Stimulated activated CD8-positive, alpha-beta memory T cell treated with anti-CD3 and anti-CD28 coated beads, Interleukin-4, amount 100 ng/mL, for 24 hours (primary cell): ENCODE measurements around the gene SMURF1.
"Not testable (repeated sequence)": the region's sequence is repeated elsewhere in the genome, so short reads cannot be mapped to it uniquely, and the experiment has no call there.

Experiments
- DNase-seq: peaks from one replicate; pipeline ENCODE4 v3.0.0-alpha.2; 2020; ENCODE audit warnings: low read depth

Gene SMURF1

DNA sequence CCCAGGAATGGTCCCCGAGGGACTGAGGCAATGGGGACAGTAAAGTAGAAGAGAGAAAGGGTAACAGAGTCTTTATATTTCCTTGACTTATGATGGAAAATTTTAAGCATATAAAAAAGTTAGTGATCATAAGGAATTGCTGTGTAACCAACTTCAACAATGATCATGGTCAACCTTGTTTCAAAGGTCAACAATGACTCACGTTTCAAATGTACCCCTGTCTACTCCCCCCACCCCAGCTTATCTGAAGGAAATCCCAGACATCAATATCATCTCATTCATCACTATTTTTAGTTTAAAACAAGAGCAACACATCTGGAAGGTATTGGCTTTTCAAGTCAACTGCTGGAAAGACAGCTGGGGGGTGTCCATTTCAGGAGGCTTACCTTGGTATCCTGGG lies 92.9 kb downstream of the SMURF1 start:
- DNase-seq = no peak

DNA sequence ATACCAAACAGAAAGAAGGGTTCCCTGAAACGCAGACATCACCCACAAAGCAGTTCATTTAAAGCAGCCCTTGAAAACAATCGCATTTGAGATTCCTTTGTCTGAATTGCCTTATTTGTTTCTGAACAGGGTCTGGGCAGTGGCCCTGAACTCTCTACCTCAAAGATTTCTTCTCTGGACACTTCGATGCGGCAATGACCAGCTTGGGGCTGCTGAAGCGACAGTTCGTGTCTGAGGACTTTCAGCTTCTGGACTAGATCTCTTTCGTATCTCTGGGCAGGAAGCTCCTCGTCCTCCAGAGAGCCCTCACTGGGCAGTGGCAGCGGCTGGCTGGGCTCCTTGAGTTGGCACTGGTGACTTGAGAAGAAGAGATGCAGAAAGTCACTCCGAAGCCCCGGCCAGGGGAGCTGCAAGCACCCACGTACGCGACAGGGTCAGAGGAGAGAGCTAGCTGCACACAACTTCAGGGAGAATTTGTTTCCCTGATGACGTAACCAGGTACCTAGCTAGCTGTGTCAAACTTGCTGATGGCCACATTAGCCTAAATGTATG lies 96.3 kb downstream of the SMURF1 start:
- no peak for DNase-seq

DNA sequence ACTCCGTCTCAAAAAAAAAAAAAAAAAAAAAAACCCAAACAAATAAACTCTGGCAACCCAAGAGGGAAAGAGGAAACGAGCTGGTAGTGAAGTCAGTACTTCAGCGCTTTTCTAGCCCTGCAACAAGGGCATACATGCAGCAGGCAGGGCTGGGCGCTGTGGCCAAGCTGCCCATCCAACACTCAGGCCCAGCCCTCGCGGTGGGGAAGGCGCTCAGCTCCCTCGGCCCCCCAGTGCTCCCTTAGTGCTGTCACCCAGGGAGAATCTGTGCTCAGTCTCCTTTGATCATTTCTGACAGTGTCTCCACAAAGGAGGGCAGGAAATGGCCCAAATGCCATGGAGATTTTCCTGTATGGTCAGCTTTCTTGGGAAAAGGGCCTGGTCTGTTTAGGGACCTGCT lies 97.2 kb downstream of the SMURF1 start:
- no peak for DNase-seq

DNA sequence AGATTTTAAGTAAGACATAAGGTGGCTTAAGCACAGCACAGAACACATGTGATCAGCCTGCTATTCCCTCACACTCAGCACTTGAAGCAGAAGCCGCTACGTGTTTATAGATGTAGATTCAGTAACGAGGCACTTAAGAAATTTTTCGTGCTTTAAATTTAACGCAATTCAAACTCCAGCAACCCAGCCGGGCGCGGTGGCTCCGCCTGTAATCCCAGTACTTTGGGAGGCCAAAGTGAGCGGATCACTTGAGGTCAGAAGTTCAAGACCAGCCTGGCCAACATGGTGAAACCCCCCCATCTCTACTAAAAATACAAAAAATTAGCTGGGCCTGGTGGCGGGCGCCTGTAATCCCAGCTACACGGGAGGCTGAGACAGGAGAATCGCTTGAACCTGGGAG lies 97.6 kb downstream of the SMURF1 start:
- not testable (repeated sequence) for DNase-seq

DNA sequence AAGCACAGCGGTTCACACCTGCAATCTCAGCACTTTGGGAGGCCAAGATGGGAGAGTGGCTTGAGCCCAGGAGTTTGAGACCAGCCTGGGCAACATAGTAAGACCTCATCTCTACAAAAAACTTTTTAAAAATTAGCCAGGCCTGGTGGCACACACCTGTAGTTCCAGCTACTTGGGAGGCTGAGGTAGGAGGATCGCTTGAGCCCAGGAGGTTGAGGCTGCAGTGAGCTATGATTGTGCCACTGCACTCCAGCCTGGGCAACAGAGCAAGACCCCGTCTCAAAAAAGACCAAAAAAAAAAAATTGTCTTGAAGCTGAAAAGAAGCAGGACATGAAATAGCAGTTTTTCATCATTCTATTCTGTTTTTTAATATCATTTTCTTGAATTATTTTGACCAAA lies 99.0 kb downstream of the SMURF1 start:
- DNase-seq = not testable (repeated sequence)

DNA sequence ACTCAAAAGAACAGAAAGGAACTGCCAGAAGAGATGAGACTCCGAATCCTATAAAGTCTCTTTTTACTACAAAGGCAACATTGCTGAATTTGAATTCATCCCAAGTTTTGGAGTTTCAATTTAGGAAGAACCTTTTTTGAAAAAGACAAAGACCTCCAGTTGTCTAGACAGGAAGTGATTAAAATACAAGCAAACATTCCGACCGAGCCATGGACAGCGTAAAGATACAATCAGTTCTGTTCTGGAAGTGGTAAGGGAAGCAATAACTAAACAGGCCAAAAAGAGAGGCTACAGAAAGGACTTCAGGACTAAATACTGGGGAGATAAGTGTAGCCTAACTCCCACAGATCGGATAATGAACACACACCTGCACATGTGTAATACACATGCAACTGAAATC lies 101.0 kb downstream of the SMURF1 start:
- no peak for DNase-seq

DNA sequence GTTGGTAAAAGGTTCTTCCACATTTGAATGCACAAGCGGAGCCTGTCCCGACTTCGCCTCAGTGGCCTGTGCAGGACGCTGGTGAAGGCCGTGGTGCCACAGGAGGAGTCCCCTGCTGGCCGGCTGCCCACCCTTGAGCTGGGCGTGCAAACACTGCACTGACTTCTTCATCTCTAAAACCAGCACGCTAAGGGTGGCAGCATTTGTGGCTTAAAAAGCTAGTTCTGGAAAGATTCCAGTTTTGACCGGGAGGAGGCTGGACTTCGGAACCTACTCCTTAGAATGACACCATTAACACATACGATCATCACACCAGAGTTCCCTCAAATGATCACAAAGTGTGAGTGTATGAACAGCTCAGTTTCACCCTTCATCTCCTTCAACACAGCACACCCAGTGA lies 102.4 kb downstream of the SMURF1 start:
- no peak for DNase-seq

DNA sequence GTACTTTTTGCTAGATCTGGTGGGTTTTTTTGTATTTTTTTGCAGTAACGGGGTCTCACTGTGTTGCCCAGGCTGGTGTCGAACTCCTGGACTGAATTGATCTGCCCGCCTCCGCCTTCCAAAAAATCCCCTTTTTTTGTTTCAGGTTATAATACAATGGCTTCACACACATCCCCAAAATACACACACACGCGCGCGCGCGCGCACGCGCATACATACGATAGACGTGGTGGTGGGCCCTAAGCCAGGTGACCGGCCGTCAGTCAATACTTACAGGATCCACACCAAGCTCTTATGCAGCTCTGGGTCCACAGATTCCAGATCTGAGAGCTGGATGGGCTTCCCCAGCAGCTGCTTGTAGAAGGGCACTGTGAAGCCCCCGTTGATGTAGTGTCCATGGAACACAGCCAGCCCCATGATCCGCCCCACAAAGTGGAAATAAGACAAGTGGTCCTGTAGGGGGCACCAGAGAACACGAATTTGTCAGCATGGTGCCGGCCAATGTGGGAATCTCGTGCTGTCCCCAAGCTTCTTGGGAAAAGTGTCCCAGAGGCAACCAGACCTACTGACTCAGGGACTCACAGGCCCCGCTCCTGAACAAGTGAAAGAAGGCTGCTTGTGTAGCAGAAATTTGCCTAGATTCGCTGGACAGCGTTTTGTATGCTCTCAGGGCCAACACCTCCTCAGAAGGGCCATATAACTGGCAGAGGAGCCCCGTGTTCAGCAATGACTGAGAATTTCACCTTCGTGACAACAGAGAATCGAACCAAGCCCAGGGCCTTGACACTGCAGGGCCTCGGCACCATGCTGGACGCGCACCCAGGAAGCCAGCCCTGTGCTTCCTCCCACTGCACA lies 103.6 kb downstream of the SMURF1 start:
- peak; percentile 35 for DNase-seq

DNA sequence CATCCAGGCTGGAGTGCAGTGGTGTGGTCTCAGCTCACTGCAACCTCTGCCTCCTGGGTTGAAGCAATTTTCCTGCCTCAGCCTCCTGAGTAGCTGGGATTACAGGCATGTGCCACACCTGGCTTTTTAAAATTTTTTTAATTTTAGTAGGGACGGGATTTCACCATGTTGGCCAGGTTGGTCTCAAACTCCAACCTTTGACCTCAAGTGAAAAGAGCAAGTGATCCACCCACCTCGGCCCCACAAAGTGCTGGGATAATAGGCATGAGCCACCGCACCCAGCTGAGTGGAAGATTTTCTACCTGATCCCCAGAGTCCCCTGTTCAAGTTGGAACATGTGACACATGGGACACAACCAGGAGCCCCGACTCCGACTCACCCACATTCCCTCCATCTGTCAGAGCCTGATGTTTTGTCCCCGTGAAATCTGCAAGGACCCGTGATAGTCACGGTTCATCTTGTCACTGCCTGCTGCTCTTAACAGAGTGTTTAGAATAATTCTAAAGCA lies 104.5 kb downstream of the SMURF1 start:
- no peak for DNase-seq

DNA sequence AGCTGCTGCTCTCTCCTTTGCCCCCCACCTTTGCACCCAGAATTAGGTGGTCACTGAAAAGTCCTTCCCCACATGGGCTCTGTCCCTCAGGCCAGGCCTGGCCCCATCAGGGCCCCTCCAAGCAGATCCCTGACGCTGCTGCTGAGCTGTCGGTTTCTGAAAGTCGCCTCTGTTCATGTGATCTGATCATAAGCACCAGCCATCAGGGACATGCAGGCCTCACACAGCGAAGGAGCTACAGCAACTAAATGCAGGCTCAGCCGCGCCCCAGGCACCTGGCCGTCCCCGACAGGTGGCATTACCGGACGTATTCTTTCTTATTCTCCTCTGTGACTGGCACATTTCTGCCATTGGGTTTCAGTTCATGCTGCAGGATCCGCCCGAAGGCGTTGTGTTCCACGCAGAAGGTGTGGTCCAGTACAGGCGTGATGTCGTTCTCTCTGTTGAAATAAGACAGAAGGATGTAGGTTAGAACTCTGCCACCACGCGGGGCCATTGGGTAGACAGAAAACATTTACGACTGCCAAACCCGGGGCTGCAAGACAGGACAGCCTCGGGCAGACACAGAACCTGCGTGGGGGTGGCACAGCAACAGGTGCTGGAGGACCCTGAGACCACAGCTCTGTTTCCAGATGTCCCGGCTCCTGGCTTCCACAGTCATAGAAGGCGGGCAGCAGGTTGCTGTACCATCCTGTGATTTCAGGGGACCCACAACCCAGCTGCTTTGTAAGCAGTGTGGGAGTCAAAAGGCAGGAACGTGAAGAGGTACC lies 105.6 kb downstream of the SMURF1 start:
- DNase-seq = no peak

DNA sequence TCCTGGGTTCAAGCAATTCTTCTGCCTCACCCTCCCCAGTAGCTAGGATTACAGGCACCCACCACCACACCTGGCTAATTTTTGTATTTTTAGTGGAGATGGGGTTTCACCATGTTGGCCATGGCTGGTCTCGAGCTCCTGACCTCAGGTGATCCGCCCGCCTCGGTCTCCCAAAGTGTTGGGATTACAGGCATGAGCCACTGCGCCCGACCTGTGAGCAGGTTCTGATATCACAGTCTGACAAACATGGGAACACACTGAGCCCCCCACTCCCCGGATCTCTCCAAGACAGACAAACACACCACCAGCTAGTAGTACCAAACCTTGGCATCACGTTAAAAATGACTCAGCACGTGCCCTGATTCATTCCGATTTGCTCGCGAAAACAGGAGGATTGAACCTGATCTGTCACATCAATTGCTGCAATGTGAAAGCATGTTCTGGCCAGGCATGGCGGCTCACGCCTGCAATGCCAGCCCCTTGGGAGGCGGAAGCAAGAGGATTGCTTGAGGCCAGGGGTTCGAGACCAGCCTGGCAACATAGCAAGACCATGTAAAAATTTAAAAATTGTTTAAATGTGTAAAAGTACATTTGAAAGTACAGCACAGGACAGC lies 106.5 kb downstream of the SMURF1 start:
- no peak for DNase-seq

DNA sequence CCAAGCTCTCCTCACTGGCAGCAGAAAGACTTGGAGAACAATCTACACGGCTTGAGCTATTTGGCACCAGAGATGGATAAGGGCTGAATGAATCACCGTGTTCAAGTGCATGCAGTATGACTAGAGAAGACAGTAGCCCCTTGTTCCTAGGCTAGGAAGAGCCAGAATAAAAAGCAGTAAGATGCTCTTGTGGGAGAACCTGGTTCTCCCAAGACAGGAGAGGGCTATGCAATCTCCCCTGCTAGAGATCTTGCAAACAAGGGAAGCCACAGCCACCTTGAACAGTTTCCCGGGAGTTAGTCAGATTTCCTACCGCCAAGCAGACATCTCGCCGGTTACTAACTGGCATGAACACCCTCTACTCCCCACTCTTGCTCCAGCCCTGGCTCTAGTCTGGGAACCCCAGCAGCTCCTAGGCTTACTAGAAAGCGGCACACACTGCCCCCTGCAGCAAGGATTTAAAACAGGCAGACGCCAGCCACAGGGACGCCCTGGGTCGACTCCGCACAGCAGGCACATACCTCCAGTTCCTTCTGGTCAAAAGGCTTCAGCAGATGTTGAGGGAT lies 107.3 kb downstream of the SMURF1 start:
- no peak for DNase-seq

DNA sequence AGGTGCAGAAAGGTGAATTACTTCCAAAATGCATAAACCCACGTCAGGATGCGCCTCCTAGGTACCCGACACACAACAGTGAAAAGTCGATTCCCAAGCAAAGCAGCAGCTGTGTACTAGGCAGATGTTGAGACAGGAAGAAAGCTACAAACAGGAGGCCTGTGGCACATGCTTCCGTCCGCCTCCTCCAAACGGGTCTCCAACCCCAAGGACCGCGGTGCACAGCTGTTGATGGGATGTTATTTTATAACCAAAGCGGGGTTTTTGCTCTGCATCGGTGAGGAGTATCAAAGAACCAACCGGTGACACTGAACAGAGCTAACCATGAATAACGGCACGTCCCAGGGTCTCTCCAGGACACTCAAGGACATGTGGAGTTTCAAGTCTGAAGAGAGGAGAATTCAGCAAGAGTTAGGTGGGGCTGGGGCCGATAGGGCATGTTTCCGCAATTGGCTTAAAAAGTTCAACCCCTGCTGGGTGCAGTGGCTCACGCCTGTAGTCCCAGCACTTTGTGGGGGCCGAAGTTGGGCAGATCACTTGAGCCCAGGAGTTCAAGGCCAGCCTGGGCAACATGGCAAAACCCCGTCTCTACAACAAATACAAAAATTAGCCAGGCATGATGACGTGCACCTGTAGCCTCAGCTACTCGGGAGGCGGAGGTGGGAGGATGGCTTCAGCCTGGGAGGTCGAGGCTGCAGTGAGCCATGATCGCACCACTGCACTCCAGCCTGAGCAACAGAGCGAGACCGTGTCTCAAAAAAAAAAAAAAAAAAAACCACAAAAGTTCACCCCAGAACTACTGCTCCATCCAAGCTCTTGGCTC lies 108.0 kb downstream of the SMURF1 start:
- no peak for DNase-seq

DNA sequence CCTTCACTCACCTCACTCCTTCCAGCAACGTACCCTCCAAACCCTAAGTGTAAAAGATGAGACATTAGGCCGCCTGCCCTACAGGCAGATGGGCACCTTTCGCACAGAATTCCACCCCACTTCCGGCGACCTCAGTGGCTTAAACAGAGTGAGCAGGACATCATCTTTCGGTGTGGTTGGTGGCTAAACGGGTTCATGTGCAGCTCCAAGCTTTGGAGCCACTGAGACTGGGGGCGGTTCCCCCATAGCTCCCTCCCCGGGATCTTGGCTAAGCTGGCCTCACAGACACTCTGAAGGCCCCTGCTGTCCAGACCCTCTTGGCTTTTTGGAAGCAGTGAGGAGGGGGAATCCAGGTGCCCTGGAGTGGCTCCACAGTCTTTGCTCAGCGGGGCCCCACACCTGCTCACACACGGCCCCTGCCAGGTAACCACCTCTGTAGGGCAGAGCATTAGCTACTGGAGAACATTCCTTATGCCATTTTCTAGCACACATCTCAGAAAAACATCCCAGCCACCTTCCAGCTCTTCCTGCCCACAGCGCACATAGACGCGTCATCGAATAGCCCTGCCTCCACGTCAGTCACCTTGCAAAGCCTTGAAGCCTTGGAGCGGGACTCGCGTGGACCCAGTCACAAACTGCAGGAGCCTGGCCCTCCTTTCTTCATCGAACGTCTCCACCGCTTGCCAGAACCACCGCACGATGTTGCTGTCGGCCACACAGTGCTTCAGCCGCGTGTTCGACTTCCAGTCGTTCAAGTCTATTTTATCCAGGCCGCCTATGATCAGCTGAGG lies 108.8 kb downstream of the SMURF1 start:
- DNase-seq = no peak

DNA sequence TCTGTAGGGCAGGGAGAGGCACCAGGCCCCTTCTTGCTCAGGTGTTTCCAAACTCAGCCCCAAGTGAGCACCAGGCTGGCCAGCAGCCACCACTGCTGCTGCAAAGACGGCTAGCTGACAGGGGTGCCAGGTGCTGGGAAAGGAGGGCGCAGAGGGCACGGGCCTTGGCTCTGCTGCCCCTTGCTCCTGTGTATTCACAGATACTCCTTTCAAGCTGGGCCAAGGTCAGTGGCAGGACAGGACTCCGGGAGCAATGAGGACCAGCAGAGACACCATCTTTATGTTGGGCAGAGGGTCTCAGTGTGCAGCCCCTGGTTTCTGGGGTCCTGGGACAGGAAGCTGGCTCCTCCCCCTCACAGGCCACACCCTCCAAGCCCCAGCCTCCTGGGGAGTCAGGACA lies 110.1 kb downstream of the SMURF1 start:
- no peak for DNase-seq

DNA sequence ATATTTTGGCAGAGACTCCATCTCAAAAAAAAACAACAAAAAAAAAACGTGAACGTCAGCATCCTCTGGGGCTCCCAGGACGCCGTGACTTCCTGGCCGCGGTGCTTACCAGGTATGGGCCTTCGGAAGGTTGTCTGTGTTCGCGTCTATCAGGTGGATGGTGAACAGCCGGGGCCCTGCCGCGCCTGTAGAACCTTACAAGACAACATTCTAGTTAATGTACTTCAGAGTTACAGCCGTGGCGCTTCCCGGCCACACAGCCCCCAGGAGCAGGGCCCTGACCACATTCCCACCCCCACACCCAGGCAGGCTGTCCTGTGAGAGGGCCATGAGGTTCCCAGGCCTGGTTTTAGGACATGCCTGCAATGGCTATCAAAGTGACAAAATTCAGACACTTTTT lies 111.0 kb downstream of the SMURF1 start:
- DNase-seq = no peak

DNA sequence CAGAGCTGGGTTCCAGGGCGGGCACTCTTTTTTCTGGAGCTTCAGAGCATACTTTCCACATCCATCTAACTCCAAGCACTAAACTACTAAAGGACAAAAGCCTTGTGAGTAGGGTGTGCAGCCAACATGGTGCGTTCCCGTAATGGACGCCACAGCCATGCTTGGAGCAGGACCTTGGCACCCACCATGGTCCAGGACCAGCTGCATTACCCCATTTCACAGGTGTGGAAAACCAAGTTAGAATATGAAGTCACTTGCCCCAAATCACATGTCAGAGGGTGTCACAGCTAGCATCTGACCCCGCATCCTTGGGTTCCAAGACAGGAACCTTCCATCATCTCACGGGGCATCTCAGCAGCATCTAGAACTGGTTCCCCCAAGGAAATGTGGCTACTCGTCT lies 112.4 kb downstream of the SMURF1 start:
- DNase-seq = no peak

DNA sequence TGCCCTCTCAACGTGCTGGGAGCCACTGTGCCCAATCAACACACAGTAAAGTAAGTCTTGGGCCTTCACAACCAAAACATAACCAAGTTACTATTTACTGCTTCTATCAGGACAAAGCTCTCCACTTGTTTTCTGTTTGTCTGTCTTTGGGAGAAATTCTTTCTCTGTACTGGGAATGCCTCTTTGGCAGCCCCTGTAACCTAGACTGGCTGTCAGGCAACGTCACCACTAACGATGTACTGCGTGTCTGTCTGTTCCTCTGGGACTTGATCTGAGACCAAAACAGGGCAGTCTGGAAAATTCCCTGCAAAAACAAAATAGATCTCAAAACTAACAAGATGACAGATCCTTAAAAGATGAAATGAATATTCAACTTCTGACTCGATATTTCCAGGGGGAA lies 113.0 kb downstream of the SMURF1 start:
- DNase-seq = no peak

DNA sequence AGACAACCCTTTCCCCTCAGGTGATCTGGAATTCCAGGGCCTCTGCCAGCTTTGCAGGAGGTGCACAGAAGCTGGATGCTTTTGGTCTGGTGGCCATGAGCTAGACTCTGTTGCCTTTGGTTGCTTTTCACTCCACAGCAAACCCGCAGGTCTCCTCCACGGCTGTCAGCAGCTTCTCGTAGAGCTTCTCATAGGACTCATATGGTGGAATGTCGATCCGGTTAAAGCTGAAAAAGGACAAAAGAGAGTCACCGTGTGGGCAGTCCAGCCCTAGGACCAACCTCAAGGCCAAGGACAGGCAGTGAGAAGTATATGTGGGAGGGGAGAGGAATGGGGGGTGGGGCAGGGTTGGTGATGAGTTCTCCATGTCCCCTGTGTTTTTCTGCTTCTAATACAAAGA lies 113.5 kb downstream of the SMURF1 start:
- no peak for DNase-seq
